SH-SY5Y (cell line): Measurements from ENCODE around the gene HORMAD2.

Source experiments
- GATA2 ChIP-seq: IDR thresholded peaks from 2 replicates; pipeline ENCODE4 v1.6.1; 2011; ENCODE audit warnings: mild to moderate bottlenecking, low read depth, low read length
- GATA3 ChIP-seq: IDR thresholded peaks from 2 replicates; pipeline ENCODE4 v1.6.1; 2011; ENCODE audit warnings: low read depth, mild to moderate bottlenecking, low read length, moderate library complexity

Gene HORMAD2

GRCh38 chr22:30221121-30221992, 141.1 kb downstream of the HORMAD2 start:
- TF ChIP-seq GATA3 (no peak), GATA2 (no peak)

DNA sequence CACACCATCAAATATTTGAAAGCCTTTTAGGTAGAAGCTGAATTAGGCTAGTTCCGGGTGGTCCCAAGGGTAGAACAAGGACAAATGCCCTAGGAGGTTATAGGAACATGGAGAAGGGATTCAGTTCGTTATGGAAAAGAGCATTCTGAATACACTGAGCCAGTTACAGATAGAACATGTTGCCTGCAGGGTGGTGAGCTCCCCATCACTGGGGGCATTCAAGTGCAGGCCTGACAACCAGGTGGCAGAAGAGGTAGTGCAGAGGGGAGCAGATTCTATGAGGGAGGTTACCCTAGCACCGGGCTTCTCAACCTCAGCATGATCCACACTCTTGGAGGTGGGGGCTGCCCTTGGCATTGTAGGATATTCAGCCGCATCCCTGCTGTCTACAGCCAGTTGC, 142.1 kb downstream of the HORMAD2 start:
- TF ChIP-seq GATA2 = no peak
- TF ChIP-seq GATA3 = no peak

- TF ChIP-seq GATA2 = no peak
- TF ChIP-seq GATA3 = no peak
Measured at GRCh38 chr22:30223303-30223702, 143.0 kb downstream of the HORMAD2 start.

DNA sequence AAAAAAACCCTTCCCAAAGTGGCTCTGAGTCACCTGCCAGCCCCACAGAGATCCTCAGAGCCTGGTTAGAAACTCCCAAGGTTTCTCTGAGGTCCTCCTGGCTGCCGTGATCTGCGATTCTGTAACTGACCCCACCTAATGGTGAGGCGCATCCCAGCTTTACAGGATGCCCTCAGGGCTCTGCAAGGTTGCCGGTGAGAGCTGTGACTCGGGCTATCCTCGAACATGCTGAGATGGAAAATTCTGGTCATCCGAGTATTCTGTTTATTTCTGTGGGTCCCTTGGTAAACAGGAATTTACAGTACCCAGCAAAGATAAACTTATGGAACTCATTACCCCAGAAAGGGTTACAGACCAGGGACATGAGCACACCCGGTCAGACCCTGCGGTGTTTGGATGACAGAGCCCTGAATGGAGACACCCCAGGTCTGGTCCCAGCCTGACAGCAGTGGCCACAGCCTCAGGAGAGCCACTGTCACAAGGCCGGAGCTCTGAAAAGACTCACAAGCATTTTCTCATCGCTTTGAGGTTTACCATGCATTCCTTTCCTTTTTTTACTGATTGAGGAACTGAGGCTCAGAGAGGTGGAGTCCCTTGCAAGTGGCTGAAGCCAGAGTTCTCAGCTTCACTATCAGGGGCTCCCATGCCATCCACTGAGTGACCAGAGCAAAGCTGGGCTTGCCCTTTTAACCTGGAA, 144.0 kb downstream of the HORMAD2 start:
- TF ChIP-seq GATA2 = no peak
- no peak for TF ChIP-seq GATA3

GRCh38 chr22:30225220-30225927, 145.1 kb downstream of the HORMAD2 start:
- no peak for TF ChIP-seq GATA3

GRCh38 chr22:30226192-30226832, 146.0 kb downstream of the HORMAD2 start:
- no peak for TF ChIP-seq GATA3
- TF ChIP-seq GATA2 = no peak
